GM19035 (cell line): ENCODE results near the gene GRAP2.
A peak's percentile ranks its signal among the peaks of the same experiment; 100 is the strongest.

ENCODE experiments used
- ATAC-seq: cut with Tn5 transposase; IDR thresholded peaks from one replicate; pipeline ENCODE4 v1.9.1; 2021; ENCODE audit not compliant: unreplicated experiment

The GRAP2 gene

DNA sequence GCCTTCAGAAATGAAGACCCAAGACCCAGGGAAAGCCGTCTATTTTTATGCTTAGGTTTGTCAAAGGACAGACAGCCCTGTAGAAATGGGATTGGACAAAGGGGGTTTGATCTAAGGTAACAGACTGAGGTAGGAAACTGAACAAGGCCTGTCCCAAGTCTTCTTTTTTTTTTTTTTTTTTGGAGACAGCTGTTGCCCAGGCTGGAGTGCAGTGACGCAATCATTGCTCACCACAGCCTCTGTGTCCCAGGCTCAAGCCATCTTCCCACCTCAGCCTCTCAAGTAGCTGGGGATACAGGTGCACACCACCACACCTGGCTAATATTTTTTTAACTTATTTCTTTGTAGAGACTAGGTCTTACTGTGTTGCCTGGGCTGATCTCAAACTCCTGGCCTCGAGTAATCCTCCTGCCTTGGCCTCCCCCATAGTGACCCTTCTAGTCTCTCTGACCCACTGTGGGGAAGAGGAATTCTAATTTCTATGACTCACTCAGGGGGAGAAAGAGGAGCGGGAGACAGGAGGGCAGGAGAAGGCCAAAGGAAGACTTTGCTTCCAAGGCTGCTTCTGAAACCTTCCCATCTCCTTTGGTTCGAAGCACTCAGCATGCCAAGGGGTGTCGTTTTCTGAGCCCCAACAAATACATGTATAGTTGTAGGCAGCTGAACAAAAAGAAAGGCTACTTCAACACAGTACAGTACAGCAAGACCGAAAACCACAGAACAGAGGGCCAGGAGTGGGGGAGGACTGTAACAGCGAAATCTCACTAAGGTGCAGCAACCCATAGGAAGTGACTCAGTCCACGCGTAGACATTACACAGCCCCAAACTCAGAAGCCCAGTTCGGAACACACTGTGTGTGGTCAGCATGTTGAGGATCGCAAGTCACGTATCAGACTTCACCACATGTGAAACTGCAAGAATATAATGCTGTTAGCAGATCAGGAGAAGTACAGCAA is 60.2 kb downstream of the GRAP2 start:
- peak; percentile 89 for ATAC-seq

DNA sequence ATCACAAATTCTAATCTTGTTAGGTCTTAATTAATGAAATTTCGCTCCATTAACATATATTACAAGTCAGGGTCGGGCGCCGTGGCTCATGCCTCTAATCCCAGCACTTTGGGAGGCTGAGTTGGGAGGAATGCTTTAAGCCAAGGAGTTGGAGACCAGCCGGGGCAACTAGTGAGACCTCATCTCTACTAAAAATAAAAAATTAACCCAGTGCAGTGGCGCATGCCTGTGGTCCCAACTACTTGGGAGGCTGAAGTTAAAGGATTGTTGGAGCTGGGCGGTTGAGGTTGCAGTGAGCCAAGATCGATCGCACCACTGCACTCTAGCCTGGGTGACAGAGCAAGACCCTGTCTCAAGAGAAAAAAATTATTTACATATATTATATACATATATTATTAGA is 61.2 kb downstream of the GRAP2 start:
- no peak for ATAC-seq

DNA sequence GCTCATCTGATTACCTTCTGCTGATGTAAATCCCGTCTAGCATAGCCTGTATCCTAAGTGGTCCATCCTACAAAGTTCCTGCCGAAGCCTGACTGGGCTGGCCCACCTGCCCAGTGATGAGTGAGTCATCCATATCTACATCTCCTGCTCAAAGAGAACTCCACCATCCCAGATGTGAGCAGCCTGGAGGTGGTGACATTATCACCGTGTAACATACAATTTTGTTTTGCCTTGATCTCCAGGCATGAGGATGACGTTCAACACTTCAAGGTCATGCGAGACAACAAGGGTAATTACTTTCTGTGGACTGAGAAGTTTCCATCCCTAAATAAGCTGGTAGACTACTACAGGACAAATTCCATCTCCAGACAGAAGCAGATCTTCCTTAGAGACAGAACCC is 64.9 kb downstream of the GRAP2 start:
- ATAC-seq: no peak

DNA sequence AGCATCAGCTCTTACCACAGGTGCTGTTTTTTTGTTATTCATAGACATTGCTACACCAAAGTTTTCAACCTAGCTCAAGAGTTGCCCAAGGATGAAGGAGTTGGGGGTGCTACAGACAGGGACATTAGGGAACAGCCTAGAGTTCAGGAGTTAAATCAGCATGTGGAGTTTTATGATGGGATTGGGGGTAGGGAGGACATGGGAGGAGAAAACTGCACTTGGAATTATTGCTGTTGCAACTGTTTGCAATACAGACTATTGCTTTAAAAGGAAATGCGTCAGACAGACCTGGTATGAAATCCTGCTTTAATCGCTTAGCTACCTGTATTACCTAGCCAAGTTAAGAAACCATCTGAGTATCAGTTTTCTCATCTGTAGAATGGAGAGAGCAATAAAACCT is 65.6 kb downstream of the GRAP2 start:
- ATAC-seq: no peak

DNA sequence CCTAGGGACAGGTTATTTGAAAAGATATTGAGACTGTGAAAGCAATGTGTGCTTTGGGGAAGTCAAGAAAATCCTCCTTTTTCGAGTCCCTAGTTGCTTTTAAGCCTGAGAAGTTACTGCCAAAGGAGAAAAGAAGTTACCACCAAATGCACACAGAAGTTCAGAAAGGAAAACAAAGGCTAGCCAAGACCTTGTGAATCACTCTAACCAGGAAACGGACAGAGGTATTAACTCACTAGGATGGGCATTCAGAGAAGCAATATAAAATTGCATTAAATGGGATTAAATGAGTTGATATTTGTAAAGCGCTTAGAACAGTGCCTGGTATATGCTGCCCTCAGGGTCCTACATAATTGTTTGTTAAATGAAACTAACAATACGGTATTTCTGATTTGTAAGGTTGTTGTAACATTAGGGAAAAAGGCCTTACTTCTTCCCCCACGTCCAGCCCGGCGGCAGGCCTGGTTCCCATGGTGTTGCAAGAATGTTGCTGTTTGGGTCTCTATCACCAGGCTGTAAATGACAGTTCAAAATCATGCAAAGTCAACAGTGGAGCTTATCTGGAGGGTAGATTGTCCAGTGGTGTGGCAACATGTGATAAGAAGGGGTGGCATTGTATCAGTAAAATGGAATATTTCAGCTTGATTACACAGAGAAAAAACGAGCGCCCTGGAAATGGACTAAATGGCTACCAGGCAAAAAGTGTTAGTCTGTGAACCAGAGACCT is 66.4 kb downstream of the GRAP2 start:
- ATAC-seq: no peak

DNA sequence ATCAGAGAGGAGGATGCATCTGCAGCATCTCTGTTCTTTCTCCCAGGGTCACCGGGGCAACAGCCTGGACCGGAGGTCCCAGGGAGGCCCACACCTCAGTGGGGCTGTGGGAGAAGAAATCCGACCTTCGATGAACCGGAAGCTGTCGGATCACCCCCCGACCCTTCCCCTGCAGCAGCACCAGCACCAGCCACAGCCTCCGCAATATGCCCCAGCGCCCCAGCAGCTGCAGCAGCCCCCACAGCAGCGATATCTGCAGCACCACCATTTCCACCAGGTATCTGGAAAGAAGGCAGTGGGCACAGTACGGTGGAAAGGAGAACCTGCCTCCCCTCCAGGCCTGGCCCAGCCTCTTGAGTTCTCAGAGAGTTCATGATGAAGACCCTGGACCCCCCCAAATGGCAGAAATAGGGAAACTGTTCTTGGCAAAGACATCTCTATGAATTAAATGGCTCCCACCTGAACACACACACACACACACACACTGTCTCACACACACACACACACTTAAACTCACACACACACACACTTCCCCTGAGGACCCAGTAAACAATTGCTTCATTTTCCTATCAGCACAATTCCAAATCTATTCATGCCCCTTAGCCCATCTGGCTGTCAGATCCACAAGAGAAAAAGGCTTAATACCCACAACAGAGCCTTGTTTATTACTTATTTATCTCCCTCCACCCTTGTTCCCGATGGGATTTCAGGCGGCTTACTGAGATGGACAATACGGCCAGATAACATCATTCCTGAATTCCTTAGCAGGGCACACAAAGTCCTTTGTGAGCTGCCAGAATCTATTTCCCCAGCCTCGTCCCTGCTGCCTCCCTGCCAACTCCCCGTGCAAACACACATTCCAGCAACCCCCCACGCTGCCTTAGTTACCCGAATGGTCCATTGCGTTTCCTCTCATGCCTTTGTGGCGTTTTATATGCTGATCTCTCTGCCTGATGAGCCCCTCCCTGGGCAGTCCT is 67.4 kb downstream of the GRAP2 start:
- no peak for ATAC-seq

DNA sequence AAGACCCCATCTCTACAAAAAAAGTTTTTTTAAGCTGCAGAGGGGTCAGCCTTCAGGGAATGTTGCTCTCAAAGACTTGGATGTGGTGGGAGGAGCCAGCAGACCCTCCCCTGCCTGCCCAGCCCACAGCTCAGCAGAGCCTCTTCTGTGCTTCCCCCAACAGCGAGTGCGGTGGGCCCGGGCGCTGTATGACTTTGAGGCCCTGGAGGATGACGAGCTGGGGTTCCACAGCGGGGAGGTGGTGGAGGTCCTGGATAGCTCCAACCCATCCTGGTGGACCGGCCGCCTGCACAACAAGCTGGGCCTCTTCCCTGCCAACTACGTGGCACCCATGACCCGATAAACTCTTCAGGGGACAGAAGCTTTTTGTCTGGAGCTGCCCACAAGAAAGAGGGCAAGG is 69.9 kb downstream of the GRAP2 start:
- no peak for ATAC-seq

DNA sequence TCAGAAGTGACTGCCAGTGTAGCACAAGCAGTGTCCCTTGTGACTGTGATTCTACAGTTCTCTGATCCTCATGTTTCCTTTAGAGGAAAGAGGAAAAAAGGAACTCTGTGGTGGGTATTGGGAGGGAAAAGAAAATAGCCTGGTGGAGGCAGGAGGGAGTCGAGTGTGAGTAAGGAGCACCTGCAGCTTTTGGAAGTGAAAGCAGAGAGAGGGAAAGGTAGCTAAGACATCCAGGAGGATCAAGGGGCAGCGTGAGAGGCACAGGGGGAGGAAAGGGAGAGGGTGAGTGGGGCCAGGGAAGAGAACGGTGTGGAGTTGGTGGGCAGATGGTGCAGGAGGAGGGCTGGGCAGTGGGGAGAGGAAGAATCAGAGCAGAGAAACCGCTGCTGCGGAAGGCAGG is 71.8 kb downstream of the GRAP2 start:
- no peak for ATAC-seq

DNA sequence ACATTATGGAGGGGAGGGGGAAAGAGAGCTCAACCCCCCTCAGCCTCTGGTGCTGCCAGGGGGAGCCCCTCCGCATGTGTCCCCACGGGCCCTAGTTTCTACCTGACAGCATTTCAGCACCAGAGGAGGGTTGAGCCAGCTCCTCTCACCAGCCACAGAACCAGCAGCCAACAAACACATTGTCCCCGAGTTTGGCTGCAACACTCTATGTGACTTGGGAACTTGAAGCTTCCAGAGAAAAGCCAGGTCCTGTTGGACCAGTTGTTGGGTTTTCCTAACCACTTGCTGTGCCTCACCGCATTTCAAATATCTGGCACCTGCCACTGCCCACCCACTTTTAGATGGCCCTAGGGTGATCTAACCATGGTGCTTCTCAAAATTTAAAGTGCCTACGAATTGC is 72.8 kb downstream of the GRAP2 start:
- ATAC-seq: no peak

DNA sequence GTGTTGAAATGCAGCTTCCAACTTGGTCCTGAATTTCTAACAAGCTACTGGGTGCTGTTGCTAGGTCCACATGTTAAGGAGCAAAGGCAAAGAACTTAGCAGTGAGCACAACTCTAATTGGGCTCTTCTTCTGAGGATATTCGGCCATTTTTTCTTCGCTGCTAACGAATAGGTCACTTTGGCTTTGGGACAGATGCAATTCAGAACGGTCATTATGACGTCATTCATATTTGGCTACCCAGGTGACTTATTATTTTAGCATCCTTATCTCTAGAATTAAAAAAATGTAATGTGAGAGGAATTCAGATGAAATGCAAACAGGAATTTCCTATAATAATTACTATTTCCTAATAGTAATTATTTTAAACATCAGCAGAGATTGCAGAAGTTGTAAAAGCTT is 73.2 kb downstream of the GRAP2 start:
- no peak for ATAC-seq

DNA sequence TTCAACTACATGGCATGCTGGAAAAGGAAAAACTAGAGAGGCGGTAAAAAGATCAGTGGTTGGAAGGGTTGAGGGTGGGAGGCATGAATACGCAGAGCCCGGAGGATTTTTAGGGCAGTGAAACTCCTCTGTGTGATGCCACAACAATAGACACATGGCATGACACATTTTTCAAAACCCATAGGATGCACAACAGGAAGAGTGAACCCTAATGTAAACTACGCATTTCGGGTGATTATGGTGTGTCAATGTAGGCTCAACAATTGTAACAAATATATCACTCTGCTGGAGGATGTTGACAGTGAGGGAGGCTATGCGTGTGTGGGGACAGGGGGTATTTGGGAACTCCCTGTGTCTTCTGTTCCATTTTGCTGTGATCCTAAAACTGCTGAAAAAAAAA is 78.2 kb downstream of the GRAP2 start:
- no peak for ATAC-seq

DNA sequence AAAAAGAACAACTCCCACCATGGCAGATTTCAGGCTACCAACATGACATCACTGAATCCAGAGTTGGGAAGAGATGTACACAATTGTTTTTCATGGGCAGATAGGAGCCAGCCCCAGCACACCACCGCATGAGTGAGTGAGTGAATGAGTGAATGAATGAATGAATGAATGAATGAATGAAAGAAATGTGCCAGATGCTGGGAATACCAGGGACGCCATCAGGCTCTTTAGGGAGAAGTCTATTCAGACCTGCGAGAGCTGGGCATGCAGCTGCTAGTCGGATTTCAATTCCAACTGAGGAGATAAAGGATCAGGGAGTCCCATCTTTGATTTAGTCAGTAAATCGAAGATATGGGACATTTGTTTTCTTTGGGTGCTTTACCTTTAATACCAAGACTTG is 78.6 kb downstream of the GRAP2 start:
- no peak for ATAC-seq

DNA sequence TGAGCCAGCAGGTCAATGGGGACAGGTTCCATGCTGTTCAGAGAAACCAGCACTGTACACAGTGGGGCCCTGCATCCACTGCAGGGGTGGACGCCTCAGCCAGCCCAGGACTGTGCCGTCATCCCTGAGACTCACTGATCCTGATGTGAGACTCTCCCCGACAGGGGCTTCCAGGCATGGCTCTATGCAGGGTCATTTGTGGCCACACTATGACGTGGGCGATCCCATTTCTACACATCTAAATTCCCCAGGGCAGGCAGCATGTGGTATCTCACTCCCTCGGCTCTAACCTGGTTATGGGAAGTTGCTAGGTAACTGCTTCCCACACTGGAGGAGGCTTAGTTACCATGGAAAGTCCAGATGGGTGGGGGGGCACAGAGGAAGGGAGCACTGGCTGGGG is 79.7 kb downstream of the GRAP2 start:
- no peak for ATAC-seq

DNA sequence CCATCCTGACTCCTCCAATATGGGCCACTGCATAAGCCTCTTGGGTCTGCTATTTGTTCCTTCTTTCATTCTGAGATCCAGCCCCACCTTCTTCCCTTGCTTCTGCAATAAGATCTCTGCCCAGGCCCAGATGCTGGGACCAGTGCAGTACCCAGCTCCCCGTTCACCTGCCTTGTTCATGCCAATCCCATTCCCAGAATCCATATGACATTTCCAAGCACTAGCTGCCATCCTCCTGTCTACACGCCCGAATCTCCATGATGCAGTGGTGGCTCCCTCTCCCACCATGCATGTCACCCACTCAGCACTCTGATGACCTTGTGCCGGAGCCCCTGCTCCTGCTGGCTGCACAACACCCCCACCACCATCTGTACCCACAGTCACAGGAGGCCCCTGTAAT is 82.5 kb downstream of the GRAP2 start:
- no peak for ATAC-seq

DNA sequence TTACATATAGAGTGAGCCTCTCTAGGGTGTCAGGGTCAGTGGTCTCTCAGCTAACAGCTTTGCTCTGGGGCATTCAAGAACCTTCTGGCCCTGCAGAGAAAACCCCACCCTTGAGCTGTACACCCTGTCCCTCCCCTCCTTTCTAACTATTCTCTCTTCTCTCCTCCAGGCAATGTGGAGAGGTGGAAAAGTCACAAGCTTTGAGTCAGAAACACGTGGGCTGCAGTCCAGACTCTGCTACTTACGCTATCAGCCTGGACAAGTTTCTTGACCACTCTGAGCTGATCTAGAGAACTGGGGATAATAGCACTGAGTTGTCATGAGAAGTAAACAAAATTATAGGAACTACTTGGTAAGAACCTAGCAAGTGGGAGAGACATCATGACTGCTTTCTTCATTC is 83.1 kb downstream of the GRAP2 start:
- ATAC-seq: no peak

DNA sequence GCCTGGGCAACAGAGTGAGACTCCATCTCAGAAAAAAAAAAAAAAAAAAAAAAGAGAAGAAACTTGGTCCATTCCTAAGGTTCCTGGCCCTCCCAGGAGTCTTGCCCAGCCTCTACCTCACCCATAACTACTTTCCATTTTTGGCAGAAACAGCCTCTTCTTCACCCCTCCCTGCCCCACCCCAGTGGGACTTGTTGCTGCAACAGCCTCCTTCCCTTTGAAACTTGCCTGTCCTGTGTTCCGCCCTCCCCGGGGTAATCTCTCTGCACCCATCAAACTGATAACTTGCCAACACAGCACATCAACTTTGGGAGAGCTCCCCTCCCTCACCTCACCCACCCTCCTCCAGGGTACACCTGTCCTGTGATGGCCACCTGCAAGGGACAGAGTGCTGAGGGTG is 83.9 kb downstream of the GRAP2 start:
- no peak for ATAC-seq

DNA sequence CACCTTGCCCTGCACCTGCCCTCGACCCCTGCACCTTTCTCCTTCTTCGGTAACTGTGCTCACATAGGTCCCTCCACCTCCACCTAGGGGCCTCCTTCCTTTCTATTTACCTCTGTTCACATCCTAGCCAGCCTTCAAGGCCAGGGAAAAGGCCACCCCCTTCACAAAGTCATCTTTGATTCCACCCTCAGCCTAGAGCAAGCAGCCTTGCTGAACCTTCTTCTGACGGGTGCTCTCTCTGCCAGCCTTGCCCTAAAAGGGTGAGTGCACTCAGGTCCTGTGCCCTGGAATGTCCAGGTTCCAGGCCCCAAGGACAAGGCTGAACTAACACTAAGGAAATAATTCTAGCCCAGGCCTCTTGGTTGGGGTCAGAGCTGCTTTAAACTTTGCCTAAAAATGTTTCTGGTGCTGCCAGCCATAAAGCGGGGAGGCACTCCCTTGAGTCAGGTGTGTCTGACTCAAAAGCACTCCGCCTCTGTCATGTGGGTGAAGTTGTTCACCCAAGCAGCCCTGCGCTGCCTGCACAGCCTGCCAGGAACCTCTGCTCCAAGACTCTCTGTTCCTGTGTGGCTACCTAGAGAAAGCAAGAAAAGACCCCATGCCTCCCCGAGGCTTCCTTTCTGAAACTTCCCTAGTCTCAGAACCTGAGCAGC is 84.6 kb downstream of the GRAP2 start:
- ATAC-seq: no peak

DNA sequence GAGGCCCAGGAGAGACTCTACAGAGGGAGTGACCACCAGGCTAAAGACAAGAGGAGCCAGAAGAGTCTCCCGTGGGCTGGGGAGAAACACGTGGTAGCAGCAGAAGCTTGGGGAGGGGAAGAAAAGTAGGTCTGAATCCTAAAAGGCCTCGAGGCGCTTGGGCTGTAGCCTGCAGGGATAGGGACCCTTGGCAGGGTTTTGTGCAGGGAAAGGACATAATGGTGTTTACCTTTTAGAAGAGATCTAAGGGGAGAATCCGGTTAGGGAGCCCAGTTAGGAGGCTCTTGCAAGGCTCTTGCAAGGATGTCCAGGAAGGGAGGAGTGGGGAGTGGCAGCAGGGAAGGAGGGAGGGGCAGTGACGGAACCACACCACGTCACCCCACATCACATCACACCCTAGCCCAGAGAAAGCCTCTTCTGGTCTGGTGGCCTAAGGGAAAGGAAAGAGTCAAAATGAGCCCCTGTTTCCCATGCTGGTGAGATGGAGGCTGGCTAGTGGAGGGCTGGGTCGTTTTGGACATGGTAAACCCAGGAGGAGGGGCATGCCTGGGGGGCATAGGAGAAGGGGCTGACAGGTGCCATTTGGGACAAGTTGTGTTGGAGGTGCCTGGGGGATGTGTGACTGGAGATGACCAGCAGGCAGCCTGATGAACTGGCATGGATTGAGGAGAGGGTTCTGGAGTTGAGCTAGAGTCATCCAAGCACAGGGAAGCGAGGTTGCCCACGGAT is 87.7 kb downstream of the GRAP2 start:
- ATAC-seq: no peak

DNA sequence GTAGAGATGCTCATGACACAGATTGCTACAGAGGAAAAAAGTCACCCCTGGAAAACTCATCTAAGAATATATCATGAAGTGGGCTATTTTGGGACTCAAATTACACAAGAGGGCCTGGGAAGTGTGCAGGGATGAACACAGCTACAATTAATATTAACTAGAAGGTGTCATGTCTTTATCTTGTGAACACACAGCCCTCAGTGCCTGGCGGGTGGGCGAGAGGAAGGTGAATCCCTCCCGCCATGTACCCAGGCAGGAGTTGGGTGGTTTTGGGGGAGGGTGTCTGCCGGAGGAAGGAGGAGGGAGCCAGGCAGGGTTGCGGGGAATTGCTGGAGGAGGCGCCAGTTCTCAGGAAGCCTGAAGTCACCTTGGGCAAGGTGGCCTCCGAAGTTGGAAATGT is 88.7 kb downstream of the GRAP2 start:
- ATAC-seq: no peak

DNA sequence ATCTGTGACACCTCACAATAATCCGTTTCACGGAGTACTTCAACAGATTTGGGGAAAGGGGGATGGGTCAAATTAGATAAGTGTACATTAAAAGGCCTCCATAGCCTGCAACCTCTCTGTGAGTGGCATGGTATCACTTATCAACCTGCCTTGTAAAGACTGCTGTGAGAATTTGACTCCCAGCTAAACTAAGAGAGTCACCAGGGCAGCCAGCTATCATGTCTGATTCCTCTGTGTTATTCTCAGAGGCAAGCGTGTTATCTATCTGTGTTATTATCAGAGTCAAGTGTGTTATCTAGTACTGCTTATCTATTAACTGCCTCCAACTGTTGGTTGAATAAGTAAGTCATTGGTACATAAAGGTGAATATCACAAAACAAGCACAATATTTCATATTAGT is 89.8 kb downstream of the GRAP2 start:
- no peak for ATAC-seq
